ENCODE measurements around the gene PCSK6. TPM values are rescaled to one million over a fixed set of nuclear protein-coding genes. Genes with fewer than 3 reads are reported as not detected.

Gene PCSK6
- total and polyA plus RNA-seq, 2 of the 8 experiments (the other 6 are each of a cell fraction or from before 2014, with no cell fraction given) = 1.9 to 4.0 TPM

GRCh38 chr15:101303408-101303807 is 186.1 kb downstream of the PCSK6 start (continued):
- TF ChIP-seq, protein P1, sequence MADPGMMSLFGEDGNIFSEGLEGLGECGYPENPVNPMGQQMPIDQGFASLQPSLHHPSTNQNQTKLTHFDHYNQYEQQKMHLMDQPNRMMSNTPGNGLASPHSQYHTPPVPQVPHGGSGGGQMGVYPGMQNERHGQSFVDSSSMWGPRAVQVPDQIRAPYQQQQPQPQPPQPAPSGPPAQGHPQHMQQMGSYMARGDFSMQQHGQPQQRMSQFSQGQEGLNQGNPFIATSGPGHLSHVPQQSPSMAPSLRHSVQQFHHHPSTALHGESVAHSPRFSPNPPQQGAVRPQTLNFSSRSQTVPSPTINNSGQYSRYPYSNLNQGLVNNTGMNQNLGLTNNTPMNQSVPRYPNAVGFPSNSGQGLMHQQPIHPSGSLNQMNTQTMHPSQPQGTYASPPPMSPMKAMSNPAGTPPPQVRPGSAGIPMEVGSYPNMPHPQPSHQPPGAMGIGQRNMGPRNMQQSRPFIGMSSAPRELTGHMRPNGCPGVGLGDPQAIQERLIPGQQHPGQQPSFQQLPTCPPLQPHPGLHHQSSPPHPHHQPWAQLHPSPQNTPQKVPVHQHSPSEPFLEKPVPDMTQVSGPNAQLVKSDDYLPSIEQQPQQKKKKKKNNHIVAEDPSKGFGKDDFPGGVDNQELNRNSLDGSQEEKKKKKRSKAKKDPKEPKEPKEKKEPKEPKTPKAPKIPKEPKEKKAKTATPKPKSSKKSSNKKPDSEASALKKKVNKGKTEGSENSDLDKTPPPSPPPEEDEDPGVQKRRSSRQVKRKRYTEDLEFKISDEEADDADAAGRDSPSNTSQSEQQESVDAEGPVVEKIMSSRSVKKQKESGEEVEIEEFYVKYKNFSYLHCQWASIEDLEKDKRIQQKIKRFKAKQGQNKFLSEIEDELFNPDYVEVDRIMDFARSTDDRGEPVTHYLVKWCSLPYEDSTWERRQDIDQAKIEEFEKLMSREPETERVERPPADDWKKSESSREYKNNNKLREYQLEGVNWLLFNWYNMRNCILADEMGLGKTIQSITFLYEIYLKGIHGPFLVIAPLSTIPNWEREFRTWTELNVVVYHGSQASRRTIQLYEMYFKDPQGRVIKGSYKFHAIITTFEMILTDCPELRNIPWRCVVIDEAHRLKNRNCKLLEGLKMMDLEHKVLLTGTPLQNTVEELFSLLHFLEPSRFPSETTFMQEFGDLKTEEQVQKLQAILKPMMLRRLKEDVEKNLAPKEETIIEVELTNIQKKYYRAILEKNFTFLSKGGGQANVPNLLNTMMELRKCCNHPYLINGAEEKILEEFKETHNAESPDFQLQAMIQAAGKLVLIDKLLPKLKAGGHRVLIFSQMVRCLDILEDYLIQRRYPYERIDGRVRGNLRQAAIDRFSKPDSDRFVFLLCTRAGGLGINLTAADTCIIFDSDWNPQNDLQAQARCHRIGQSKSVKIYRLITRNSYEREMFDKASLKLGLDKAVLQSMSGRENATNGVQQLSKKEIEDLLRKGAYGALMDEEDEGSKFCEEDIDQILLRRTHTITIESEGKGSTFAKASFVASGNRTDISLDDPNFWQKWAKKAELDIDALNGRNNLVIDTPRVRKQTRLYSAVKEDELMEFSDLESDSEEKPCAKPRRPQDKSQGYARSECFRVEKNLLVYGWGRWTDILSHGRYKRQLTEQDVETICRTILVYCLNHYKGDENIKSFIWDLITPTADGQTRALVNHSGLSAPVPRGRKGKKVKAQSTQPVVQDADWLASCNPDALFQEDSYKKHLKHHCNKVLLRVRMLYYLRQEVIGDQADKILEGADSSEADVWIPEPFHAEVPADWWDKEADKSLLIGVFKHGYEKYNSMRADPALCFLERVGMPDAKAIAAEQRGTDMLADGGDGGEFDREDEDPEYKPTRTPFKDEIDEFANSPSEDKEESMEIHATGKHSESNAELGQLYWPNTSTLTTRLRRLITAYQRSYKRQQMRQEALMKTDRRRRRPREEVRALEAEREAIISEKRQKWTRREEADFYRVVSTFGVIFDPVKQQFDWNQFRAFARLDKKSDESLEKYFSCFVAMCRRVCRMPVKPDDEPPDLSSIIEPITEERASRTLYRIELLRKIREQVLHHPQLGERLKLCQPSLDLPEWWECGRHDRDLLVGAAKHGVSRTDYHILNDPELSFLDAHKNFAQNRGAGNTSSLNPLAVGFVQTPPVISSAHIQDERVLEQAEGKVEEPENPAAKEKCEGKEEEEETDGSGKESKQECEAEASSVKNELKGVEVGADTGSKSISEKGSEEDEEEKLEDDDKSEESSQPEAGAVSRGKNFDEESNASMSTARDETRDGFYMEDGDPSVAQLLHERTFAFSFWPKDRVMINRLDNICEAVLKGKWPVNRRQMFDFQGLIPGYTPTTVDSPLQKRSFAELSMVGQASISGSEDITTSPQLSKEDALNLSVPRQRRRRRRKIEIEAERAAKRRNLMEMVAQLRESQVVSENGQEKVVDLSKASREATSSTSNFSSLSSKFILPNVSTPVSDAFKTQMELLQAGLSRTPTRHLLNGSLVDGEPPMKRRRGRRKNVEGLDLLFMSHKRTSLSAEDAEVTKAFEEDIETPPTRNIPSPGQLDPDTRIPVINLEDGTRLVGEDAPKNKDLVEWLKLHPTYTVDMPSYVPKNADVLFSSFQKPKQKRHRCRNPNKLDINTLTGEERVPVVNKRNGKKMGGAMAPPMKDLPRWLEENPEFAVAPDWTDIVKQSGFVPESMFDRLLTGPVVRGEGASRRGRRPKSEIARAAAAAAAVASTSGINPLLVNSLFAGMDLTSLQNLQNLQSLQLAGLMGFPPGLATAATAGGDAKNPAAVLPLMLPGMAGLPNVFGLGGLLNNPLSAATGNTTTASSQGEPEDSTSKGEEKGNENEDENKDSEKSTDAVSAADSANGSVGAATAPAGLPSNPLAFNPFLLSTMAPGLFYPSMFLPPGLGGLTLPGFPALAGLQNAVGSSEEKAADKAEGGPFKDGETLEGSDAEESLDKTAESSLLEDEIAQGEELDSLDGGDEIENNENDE (IDR thresholded peaks at IDR 0.05; ENCODE audit: insufficient replicate concordance, low read length) = no peak
- TF ChIP-seq GTF2F1 (IDR thresholded peaks at IDR 0.05; ENCODE audit: borderline replicate concordance, low read depth, low read length) (no peak), SAP30 (IDR thresholded peaks at IDR 0.05; ENCODE audit: insufficient read depth, insufficient replicate concordance, low read length) (no peak), TCF12 (IDR thresholded peaks at IDR 0.05; ENCODE audit: low read depth, low read length) (no peak), KDM4A (IDR thresholded peaks at IDR 0.05; ENCODE audit: low read depth, low read length, severe bottlenecking) (no peak), CHD2 (IDR thresholded peaks at IDR 0.05; ENCODE audit: low read length) (no peak)

All from H1 (cell line).